AG08395 (cell line): Measurements from ENCODE around the gene REV3L.
"Not testable (repeated sequence)": the region's sequence is repeated elsewhere in the genome, so short reads cannot be mapped to it uniquely, and the experiment has no call there.

Source experiments
- DNase-seq: peaks from one replicate; pipeline ENCODE4 v3.0.0; 2012; ENCODE audit warnings: mixed read lengths, low spot score

Gene REV3L

GRCh38 chr6:111377558-111378120, 105.4 kb downstream of the REV3L start:
- no peak for DNase-seq

GRCh38 chr6:111367393-111368088, 115.5 kb downstream of the REV3L start:
- no peak for DNase-seq

GRCh38 chr6:111361648-111362047, 121.4 kb downstream of the REV3L start:
- DNase-seq = peak; percentile 41

GRCh38 chr6:111358454-111358853, 124.6 kb downstream of the REV3L start:
- no peak for DNase-seq

- no peak for DNase-seq
Observed at GRCh38 chr6:111357705-111358104, 125.3 kb downstream of the REV3L start.

- DNase-seq = no peak
Observed at GRCh38 chr6:111356551-111356950, 126.5 kb downstream of the REV3L start.

GRCh38 chr6:111354758-111355555, 128.1 kb downstream of the REV3L start:
- DNase-seq = no peak

- no peak for DNase-seq
Observed at GRCh38 chr6:111353912-111354462, 129.0 kb downstream of the REV3L start.

- DNase-seq = no peak
Observed at GRCh38 chr6:111347589-111347988, 135.4 kb downstream of the REV3L start.

GRCh38 chr6:111342913-111343312, 140.1 kb downstream of the REV3L start:
- DNase-seq = no peak

GRCh38 chr6:111339294-111339693, 143.7 kb downstream of the REV3L start:
- DNase-seq = no peak

GRCh38 chr6:111338843-111339242, 144.2 kb downstream of the REV3L start:
- no peak for DNase-seq

- DNase-seq = no peak
Observed at GRCh38 chr6:111337829-111338236, 145.2 kb downstream of the REV3L start.

GRCh38 chr6:111329882-111330633, 153.0 kb downstream of the REV3L start:
- no peak for DNase-seq

GRCh38 chr6:111326563-111326962, 156.5 kb downstream of the REV3L start:
- DNase-seq = no peak

GRCh38 chr6:111322145-111322544, 160.9 kb downstream of the REV3L start:
- no peak for DNase-seq

GRCh38 chr6:111307950-111308349, 175.1 kb downstream of the REV3L start:
- DNase-seq = not testable (repeated sequence)

GRCh38 chr6:111307275-111307858, 175.7 kb downstream of the REV3L start:
- DNase-seq = no peak

- DNase-seq = no peak
Observed at GRCh38 chr6:111306104-111306888, 176.7 kb downstream of the REV3L start.

- DNase-seq = no peak
Observed at GRCh38 chr6:111301946-111302345, 181.1 kb downstream of the REV3L start.
